VCaP (cell line): Measurements from ENCODE around the gene FAM200C.

Experiments used
- H3K27ac ChIP-seq: fragments of 450-650 bp; 2 replicates; pipeline ENCODE4 v1.5.1; 2017
- CTCF ChIP-seq: fragments of 450-650 bp; conservative IDR thresholded peaks from 2 replicates; pipeline ENCODE4 v1.5.1; 2017; ENCODE audit warnings: mild to moderate bottlenecking, moderate library complexity

Gene FAM200C

DNA sequence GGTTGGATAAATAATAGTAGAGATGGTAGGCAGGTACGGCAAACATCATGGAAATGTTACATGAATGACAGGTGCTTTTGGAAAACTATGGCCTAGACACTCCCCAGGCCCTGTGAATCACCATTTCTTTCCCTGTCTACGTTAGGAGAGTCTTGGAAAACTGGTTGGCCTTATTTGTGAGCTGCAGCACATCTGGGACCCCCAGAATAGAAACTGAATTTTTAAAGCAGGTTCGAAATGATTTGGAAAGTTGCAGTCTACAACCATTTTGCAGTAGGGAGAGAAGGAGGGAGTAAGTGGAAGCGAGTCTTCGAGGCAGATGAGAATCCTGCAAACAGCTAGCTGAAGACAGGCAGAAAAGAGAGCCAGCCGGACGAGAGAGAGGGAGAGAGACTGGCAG lies 42.5 kb downstream of the FAM200C start:
- TF ChIP-seq CTCF = no peak
- no peak overlapping the region for H3K27ac ChIP-seq

DNA sequence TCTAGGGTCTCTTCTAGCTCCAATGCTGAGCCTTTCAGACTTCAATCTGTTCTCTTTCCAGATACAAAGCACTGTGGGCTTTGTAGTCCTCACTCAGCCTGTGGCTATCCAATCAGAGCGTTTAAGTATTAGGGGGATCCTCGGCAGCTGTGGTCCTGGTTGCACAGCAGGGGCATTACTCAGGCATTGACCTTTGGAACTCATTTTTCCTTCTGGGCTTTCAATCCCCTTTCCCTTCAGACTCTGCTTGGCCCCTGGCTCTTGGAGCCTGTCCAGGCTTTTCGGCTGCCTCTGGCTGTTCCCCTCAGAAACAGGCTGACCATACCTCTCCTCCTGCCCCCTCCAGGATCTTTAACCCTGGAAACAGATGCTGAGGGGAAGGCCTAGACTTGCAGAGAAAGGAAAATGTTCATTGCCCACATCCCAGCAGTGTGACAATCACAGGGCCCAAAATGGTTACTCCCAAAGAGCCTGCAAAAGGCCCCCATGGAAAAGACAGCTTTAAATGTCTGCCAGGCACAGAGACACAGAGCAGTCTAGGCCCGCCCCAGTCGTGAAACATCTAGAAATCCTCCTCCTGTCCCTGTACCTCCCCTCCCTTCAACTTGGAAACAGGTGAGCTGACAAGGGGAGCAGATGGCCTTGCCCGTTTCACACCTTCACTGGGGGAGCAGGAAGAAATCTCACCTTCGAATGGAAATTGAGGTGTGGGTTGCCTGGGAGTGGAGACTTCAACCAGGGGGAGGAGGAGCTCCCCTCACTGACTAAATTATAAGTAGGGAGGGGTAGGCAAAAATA lies 43.1 kb downstream of the FAM200C start:
- H3K27ac ChIP-seq = no peak overlapping the region
- no peak for TF ChIP-seq CTCF

- TF ChIP-seq CTCF = no peak
- H3K27ac ChIP-seq = no peak overlapping the region
These were observed 45.2 kb downstream of the FAM200C start for GRCh38 chr5:160354666-160355065.

- no peak overlapping the region for H3K27ac ChIP-seq
- no peak for TF ChIP-seq CTCF
These were observed 46.5 kb downstream of the FAM200C start for GRCh38 chr5:160353379-160353778.

DNA sequence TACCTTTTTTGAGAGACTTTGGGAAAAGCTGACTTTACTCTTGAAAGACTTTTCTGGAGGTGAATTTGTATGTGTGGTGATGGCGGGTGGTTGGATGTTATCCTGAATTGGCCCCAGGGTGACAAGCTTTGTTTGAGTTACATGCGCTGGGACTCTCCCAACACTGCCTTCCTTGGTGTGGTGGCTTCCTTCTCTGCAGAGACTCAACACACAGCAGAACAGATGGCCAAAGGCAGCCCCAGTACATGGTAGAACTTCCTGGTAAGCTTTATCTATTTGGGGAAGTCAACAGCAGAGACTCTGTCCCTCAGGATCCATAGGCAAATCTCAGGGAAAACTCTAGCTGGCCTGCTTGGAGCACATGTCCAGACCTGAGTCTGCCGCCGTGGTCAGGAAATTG lies 47.5 kb downstream of the FAM200C start:
- no peak for TF ChIP-seq CTCF

DNA sequence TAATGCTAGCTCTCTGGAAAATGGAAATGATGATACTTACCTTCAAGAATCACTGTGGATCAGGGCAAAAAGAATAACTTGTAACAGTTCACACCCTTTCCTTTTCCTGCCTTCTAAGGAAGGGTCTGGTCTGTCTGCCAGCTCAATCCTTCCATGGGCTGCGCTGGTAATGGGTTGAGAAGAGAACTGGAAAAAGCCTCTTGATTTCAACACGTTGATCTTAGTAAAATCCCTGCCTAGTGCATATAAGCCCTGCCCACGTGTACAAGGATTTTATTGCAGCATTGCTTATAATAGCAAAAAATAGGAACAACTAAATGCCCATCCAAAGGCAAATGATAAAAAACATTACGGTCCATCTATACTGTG lies 49.9 kb downstream of the FAM200C start:
- TF ChIP-seq CTCF = no peak
- H3K27ac ChIP-seq = no peak overlapping the region

More for the DNA sequence above, 47.5 kb downstream of the FAM200C start:
- H3K27ac ChIP-seq = no peak overlapping the region

DNA sequence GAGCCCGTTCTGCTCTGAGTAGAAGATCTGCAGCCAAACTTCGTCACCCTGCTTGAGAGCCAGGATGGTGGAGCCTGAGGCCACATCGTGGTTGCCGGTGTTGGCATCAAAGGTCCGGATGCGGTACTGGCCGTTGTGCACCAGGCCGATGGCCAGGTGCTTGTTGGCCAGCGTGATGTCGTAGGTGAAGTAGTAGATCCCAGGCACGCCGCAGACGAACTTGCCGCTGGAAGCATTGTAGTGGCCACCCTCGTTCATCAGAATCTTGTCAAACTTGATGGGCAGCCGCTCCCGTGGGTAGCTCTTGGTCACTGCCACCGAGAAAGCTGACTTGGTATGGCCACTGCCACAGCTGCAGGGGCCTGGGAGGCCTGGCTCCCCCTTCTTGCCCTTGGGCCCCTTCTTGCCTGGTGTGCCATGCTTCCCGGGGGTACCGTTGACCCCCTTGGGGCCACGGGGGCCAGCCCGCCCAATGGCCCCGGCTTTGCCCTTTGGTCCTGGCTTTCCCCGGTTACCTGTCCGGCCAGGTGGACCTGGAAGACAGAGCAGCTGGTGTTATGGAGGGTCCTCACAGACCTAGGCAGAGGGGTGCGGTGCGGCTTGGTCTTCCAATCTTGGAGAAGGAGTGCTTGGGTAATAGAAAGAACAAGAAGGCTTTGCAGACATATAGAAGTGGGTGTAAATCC lies 50.5 kb downstream of the FAM200C start:
- no peak overlapping the region for H3K27ac ChIP-seq
- no peak for TF ChIP-seq CTCF
